Measurements from ENCODE around the gene PPP2R2C. TPM values are rescaled to one million over a fixed set of nuclear protein-coding genes. Genes with fewer than 3 reads are reported as not detected.

Gene PPP2R2C
- total and polyA plus RNA-seq, 9 of the 15 experiments (the other 6 are each of a cell fraction or from before 2014, with no cell fraction given) = 0.04 to 0.06 TPM; not detected in 7

GRCh38 chr4:6404611-6405396 lies 67.6 kb downstream of the PPP2R2C start:
- TF ChIP-seq RB1 (IDR thresholded peaks at IDR 0.05; ENCODE audit: low read depth) = no peak
- TF ChIP-seq ZNF316 (IDR thresholded peaks at IDR 0.05) = peak; percentile 42; the same call in 1 of the 2 replicates
- no peak for TF ChIP-seq U2AF1 (optimal IDR thresholded peaks at IDR 0.05; ENCODE audit: low read depth, low read length)
- ChIA-PET POLR2A (no interaction called here), CTCF (ENCODE audit: low intra/inter-chr PET ratio) (no interaction called here)
- Histone ChIP-seq H3K9me3 (replicated peaks; ENCODE audit: control insufficient read depth, insufficient read depth, low read depth, low read length) (no peaks in the 10 kb centered on the region), H3K36me3 (ENCODE audit: control insufficient read depth, insufficient read depth, low read length) (no peaks in the 10 kb centered on the region), H3K4me1 (replicated peaks in 1 of 2; ENCODE audit: control insufficient read depth in 2 of 2, insufficient read depth in 2 of 2, low read length in 2 of 2) (no peaks in the 10 kb centered on the region), H4K20me1 (replicated peaks; ENCODE audit: control insufficient read depth, insufficient read depth, low read length) (no peaks in the 10 kb centered on the region), H3K4me3 (no peak overlapping the region), H3K79me2 (ENCODE audit: control insufficient read depth, insufficient read depth, low read length) (no peaks in the 10 kb centered on the region), H3K4me2 (ENCODE audit: insufficient read depth, low read length) (no peak overlapping the region), H3K9me1 (ENCODE audit: control insufficient read depth, insufficient read depth, low read length) (no peaks in the 10 kb centered on the region), H3K27me3 (ENCODE audit: control insufficient read depth in 2 of 2, insufficient read depth in 2 of 2, low read length in 2 of 2) (peaks cover 25 to 51% of the 10 kb centered on the region in 2 experiments; a peak in 4 of 5 replicates), H3K9ac (ENCODE audit: insufficient read depth in 1 of 2, low read depth in 2 of 2, low read length in 2 of 2) (no peak overlapping the region), H2AFZ (ENCODE audit: low read depth, low read length) (no peak overlapping the region), H3K27ac (ENCODE audit: extremely low read depth, low read depth, low read length) (no peak overlapping the region)
- DNase-seq (ENCODE audit: extremely low read depth in 1 of 4, low spot score in 3 of 4) = no peak
- intact Hi-C loops (cut with micrococcal nuclease) = no loop called here
- in situ Hi-C loops (cut with MboI) = no loop called here
- BruUV-seq (replicated peaks) = no TSS peak
- ATAC-seq = no peak
- no peak for FAIRE-seq
- WGBS (ENCODE audit: insufficient coverage, low coverage, missing lambda C conversion rate) = 0% methylated on average over 22 of the region's 22 CpGs

- DNase-seq (ENCODE audit: extremely low read depth in 1 of 4, low spot score in 3 of 4) (no peak), FAIRE-seq (no peak), ATAC-seq (no peak)
- CTCF ChIA-PET (ENCODE audit: low intra/inter-chr PET ratio) = no interaction called here
- WGBS (ENCODE audit: insufficient coverage, low coverage, missing lambda C conversion rate) = 1% methylated on average over 7 of the region's 7 CpGs
- POLR2A ChIA-PET = no interaction called here
- no TSS peak for BruUV-seq (replicated peaks)
- H3K4me3 ChIP-seq = no peak overlapping the region
- no peaks in the 10 kb centered on the region for H4K20me1 ChIP-seq (replicated peaks; ENCODE audit: control insufficient read depth, insufficient read depth, low read length)
- no peaks in the 10 kb centered on the region for H3K36me3 ChIP-seq (ENCODE audit: control insufficient read depth, insufficient read depth, low read length)
- H2AFZ ChIP-seq (ENCODE audit: low read depth, low read length) = no peak overlapping the region
- H3K4me2 ChIP-seq (ENCODE audit: insufficient read depth, low read length) = no peak overlapping the region
- H3K27me3 ChIP-seq (ENCODE audit: control insufficient read depth in 2 of 2, insufficient read depth in 2 of 2, low read length in 2 of 2) = peaks cover 27 to 51% of the 10 kb centered on the region in 2 experiments; a peak in 4 of 5 replicates
- TF ChIP-seq E2F1 (CRISPR knock-in tag; IDR thresholded peaks at IDR 0.05) (no peak), ID3 (CRISPR knock-in tag; IDR thresholded peaks at IDR 0.05) (no peak), ID3 (tag; IDR thresholded peaks at IDR 0.05) (no peak), PML (IDR thresholded peaks at IDR 0.05; ENCODE audit: low read length) (no peak), SMAD1 (IDR thresholded peaks at IDR 0.05; ENCODE audit: low read depth, low read length, partially characterized antibody) (no peak), ZNF384 (IDR thresholded peaks at IDR 0.05; ENCODE audit: low read depth, low read length) (no peak), KDM2B (CRISPR knock-in tag; IDR thresholded peaks at IDR 0.05) (no peak), CREB3 (tag; conservative IDR thresholded peaks at IDR 0.05; ENCODE audit: low read depth) (no peak)
- intact Hi-C loops (cut with micrococcal nuclease) = no loop called here
- in situ Hi-C loops (cut with MboI) = no loop called here
- no peaks in the 10 kb centered on the region for H3K79me2 ChIP-seq (ENCODE audit: control insufficient read depth, insufficient read depth, low read length)
- H3K9me1 ChIP-seq (ENCODE audit: control insufficient read depth, insufficient read depth, low read length) = no peaks in the 10 kb centered on the region
- H3K4me1 ChIP-seq (replicated peaks in 1 of 2; ENCODE audit: control insufficient read depth in 2 of 2, insufficient read depth in 2 of 2, low read length in 2 of 2) = no peaks in the 10 kb centered on the region
- H3K27ac ChIP-seq (ENCODE audit: extremely low read depth, low read depth, low read length) = no peak overlapping the region
- no peak overlapping the region for H3K9ac ChIP-seq (ENCODE audit: insufficient read depth in 1 of 2, low read depth in 2 of 2, low read length in 2 of 2)
- no peaks in the 10 kb centered on the region for H3K9me3 ChIP-seq (replicated peaks; ENCODE audit: control insufficient read depth, insufficient read depth, low read depth, low read length)
Measured at GRCh38 chr4:6403400-6403685, 69.1 kb downstream of the PPP2R2C start.
